GM12878 (cell line): Measurements from ENCODE around the gene YWHAQ.

Source experiments
- BCL11A ChIP-seq: IDR thresholded peaks from 2 replicates; pipeline ENCODE4 v1.6.1; 2011; ENCODE audit warnings: low read depth, low read length
- BMI1 ChIP-seq: fragments of 450-650 bp; IDR thresholded peaks from 2 replicates; pipeline ENCODE4 v1.6.1; 2016; ENCODE audit warnings: mild to moderate bottlenecking, moderate library complexity, borderline replicate concordance
- FOS ChIP-seq: IDR thresholded peaks from 3 replicates; pipeline ENCODE4 v1.6.1; 2011; ENCODE audit warnings: borderline replicate concordance; ENCODE audit not compliant: insufficient read length; ENCODE audit errors: extremely low read depth
- NR2F1 ChIP-seq: fragments of 450-650 bp; conservative IDR thresholded peaks from 2 replicates; pipeline ENCODE4 v1.6.1; 2017; ENCODE audit warnings: mild to moderate bottlenecking
- TF ChIP-seq, protein P1 (sequence below): fragments of 450-650 bp; formaldehyde crosslinking; IDR thresholded peaks from 2 replicates; pipeline ENCODE4 v1.4.0; 2022; ENCODE audit warnings: mild to moderate bottlenecking, moderate library complexity

DNA sequence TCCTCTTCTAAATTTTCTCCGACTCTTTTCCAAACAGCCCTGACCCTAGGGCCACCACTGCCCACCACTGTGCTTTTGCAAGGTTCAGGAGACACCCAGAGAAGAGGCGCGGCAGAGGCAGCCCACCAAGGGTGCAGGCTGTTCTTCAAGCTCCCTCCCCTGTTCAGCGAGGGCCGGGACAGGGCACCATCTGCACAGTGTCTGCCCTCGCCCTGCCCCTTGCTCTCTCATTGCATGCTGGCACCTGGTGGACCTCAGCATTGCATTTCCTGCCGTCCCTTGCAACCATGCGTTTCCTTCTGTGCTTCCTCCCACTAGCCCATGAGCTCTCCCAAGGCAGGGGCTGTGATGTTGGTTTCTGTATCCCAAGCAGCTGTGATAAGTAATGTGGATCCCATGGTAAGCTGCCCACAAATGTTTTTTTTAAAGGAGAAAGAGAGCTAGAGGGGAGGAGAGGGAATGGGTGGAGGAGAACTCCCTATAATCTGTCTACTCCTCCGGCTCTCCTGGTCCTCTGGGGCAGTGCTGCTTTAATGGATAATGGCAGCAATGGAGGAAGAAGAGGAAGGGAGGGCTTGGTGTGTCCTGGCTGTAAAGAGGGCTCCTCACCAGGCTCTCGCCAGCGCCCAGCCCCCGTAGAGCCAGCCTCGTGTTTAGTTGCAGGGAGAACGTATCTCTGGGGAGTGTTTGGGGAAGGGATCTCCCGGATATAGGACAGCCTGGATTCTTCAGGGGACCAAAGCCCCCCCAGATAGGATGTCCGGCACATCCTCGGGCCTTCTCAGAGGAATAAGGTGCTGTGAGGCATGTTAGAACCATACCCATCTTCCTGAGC, 15.6 kb upstream of the YWHAQ start:
- TF ChIP-seq FOS (no peak), BCL11A (no peak), BMI1 (no peak), NR2F1 (no peak)
- TF ChIP-seq, protein P1, sequence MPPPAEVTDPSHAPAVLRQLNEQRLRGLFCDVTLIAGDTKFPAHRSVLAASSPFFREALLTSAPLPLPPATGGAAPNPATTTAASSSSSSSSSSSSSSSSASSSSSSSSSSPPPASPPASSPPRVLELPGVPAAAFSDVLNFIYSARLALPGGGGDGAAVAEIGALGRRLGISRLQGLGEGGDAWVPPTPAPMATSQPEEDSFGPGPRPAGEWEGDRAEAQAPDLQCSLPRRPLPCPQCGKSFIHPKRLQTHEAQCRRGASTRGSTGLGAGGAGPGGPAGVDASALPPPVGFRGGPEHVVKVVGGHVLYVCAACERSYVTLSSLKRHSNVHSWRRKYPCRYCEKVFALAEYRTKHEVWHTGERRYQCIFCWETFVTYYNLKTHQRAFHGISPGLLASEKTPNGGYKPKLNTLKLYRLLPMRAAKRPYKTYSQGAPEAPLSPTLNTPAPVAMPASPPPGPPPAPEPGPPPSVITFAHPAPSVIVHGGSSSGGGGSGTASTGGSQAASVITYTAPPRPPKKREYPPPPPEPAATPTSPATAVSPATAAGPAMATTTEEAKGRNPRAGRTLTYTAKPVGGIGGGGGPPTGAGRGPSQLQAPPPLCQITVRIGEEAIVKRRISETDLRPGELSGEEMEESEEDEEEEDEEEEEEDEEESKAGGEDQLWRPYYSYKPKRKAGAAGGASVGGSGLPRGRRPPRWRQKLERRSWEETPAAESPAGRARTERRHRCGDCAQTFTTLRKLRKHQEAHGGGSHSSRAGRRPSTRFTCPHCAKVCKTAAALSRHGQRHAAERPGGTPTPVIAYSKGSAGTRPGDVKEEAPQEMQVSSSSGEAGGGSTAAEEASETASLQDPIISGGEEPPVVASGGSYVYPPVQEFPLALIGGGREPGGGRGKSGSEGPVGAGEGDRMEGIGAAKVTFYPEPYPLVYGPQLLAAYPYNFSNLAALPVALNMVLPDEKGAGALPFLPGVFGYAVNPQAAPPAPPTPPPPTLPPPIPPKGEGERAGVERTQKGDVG (CRISPR knock-in tag) = no peak
